22Rv1 (cell line): Measurements from ENCODE around the gene RGP1.
A peak's percentile ranks its signal among the peaks of the same experiment; 100 is the strongest.

Experiments
- H3K27ac ChIP-seq: fragments of 450-650 bp; 2 replicates; pipeline ENCODE4 v1.5.1; 2017
- CTCF ChIP-seq: fragments of 450-650 bp; IDR thresholded peaks from 2 replicates; pipeline ENCODE4 v1.5.1; 2017; ENCODE audit warnings: mild to moderate bottlenecking
- ZFX ChIP-seq: fragments of 450-650 bp; IDR thresholded peaks from 2 replicates; pipeline ENCODE4 v1.6.1; 2017; ENCODE audit warnings: antibody characterized with exemption, borderline replicate concordance

RGP1 gene

DNA sequence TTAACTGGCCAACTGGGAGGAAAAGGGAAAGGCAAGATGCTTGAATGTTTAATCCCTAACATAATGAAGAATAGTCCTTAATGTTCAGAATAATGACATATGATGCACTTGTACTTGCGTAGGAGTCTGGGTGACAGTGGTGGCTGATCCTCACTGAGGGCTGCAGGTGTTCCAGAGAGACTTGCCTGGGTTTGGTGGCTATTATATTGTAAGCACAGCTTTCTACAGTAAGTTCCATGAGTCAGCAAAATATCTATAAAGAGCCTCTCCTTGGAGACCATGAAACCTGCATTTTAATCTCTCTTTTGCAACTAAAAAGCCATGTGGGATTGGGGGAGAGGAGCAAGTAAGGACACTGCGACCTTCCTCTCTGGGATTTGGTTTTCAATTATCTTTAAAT lies 40.5 kb downstream of the RGP1 start:
- no peak for TF ChIP-seq CTCF
- no peak for TF ChIP-seq ZFX
- H3K27ac ChIP-seq: no peak overlapping the region

DNA sequence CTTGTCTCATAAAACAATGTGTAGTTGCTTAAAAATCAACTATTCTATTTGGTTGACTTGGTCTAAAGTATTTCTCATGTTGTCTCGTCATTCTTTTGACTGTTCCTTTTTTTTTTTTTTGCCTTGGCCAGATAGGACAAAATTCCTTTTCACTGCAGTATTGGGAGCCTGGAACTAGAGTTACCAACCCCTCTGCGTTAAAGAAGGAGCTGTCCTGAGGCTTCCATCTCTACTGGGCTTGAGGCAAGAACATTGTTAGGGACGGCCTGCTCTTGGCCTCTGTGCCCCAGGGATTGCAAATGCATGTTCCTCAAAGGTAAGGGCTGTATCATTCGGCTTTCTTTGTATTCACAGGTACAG lies 40.9 kb downstream of the RGP1 start:
- no peak overlapping the region for H3K27ac ChIP-seq
- no peak for TF ChIP-seq ZFX
- no peak for TF ChIP-seq CTCF

DNA sequence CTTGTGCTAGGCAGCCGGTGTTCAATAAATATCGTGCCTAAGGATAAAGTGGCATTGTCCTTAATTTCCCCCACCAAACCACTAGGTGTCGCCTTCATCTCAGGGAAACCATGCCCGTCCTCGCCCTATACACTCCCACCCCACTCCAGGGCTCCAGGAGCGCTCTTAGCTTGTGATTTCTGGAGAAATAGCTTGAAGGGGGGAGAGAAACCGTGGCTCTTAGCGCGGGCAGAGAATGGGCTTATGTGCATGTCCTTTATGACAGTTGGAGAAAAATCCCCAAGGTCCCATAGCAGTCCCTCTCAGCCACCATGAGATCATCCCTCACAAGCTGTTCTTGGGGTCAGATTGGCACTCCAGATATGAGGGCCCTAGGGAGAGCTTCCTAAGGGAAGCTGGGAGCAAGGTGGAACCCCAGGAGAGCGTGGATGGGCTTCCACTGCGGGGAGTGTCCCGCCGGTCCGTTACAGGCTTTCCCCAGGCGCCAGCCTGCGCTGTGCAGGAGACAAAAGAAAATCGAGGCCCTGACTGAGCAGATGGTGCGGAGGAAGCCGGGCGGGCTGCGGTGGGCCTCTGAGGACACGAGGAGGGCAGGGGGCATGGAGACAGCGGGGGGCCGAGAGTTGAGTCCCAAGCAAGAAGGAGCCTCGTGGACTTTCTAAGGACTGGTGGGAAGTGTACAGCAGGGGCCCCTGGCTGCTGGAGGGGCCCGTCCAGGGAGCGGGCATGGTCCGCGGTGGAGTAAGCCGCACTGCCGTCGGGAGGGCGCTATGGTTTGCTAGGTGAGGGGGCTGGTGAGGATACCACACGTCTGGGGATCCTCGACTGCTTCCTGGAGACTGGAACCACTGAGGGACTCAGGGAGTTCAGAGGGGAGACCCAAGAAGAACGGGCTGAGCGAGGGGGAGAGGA lies 41.6 kb downstream of the RGP1 start:
- peak; percentile 86 for TF ChIP-seq CTCF
- no peak for TF ChIP-seq ZFX
- no peak overlapping the region for H3K27ac ChIP-seq

DNA sequence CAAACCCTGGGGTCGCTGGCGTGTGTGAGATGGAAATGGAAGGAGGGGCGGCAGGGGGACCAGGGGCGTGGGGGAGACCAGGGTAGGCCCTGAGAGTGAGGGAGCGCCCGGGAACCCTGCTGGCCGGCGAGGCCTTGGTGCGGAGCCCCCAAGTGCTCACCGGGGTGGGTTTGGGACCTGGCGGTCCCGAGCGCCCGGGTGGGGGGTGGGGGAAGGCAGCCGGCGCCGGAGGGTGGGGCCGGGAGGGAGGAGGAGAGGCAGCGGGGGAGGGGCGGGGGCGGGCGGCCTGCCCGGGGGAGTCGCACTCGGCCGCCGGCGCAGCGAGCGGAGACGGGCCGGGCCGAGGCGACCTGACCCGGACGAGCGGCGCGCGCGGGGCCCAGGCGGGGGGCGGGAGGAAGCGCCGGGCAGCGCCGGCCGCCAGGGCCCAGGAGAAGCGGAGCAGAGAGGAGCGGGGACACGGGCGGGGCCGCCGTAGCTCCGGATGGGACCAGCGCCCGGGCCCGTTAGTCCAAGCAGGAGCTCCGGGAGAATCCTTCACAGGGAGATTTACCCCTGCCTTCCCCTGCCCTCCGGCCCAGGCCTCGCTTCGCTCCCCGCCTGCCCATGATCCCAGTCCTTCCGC lies 42.3 kb downstream of the RGP1 start, which contains the start of gene NPR2:
Gene NPR2 (plus strand): TSS at position 295 of the 625 bp plus-strand sequence. CDS start 818 bp downstream, outside the sequence.
- no peak within 1 kb of the TSS for H3K27ac ChIP-seq
- no peak for TF ChIP-seq ZFX
- no peak for TF ChIP-seq CTCF

GRCh38 chr9:35792024-35792813 lies 43.1 kb downstream of the RGP1 start:
- no peak for TF ChIP-seq CTCF
- no peak for TF ChIP-seq ZFX

DNA sequence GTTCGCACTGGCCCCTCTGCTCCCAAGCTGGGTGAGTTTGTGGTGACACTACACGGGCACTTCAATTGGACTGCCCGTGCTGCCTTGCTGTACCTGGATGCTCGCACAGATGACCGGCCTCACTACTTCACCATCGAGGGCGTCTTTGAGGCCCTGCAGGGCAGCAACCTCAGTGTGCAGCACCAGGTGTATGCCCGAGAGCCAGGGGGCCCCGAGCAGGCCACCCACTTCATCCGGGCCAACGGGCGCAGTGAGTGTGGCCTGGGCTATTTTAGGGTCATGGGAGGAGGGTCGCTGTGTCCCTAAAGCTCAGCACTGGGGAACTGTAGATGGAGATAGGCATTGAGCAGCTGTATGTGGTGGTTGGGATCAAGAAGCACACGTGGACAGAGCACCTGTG lies 43.7 kb downstream of the RGP1 start:
- no peak overlapping the region for H3K27ac ChIP-seq
- TF ChIP-seq ZFX: no peak
- TF ChIP-seq CTCF: no peak

More at GRCh38 chr9:35792024-35792813, 43.1 kb downstream of the RGP1 start:
- no peak overlapping the region for H3K27ac ChIP-seq
